A549 (cell line): ENCODE measurements around the gene ZNF296. TPM values are rescaled to one million over a fixed set of nuclear protein-coding genes. Genes with fewer than 3 reads are reported as not detected.

Experiments
- ATAC-seq, 2 experiments: fragments of 200-7000 bp in 1 of 2; fragments of >200 bp in 1 of 2; cut with Nextera tagmentation in 1 of 2; cut with Tn5 transposase in 1 of 2; 3 replicates each; pipeline versions ENCODE4 v1.8.0 to v1.9.1; 2018 to 2020; ENCODE audit warnings: mild to moderate bottlenecking in 1 of 2, moderate library complexity in 1 of 2
- CTCF ChIA-PET: fragments of 300-600 bp; sonication (Branson Sonifier 250); formaldehyde crosslinking; extraction: SDS; loops from one replicate; lab custom pipeline; 2021; ENCODE audit warnings: antibody characterized with exemption, inconsistent platforms; lab: Yijun Ruan, JAX
- POLR2A ChIA-PET: fragments of 350-600 bp; formaldehyde crosslinking; extraction: SDS; loops from one replicate; lab custom pipeline; 2021; ENCODE audit warnings: antibody characterized with exemption, inconsistent platforms; lab: Yijun Ruan, JAX
- DNase-seq, 2 experiments: peaks; one replicate each; pipeline versions ENCODE4 v3.0.0 to v3.0.0-alpha.2; 2011 to 2016; ENCODE audit warnings: low read depth in 1 of 2, low spot score in 1 of 2
- FAIRE-seq: peaks from 2 replicates; lab custom pipeline; 2011; peaks lifted over from hg19 to GRCh38; lab: Jason Lieb, UNC
- H3K27ac ChIP-seq, 2 experiments: fragments of >200 bp; sonication (Bioruptor Twin); formaldehyde crosslinking; 3 replicates each; pipeline ENCODE4 v1.5.1; 2016 to 2017
- H3K4me1 ChIP-seq: fragments of >200 bp; sonication (Bioruptor Twin); formaldehyde crosslinking; 3 replicates; pipeline ENCODE4 v1.6.1; 2016
- H3K4me2 ChIP-seq: fragments of >200 bp; sonication (Bioruptor Twin); formaldehyde crosslinking; 3 replicates; pipeline ENCODE4 v1.6.1; 2016
- H3K4me3 ChIP-seq: fragments of >200 bp; sonication (Bioruptor Twin); formaldehyde crosslinking; 3 replicates; pipeline ENCODE4 v1.5.1; 2016
- H3K9me3 ChIP-seq: fragments of >200 bp; sonication (Bioruptor Twin); formaldehyde crosslinking; 3 replicates; pipeline ENCODE4 v1.6.1; 2016
- CBX2 ChIP-seq: fragments of 200-600 bp; sonication (generic); IDR thresholded peaks from 2 replicates; pipeline ENCODE4 v1.6.1; 2016; ENCODE audit warnings: low read depth, mild to moderate bottlenecking, borderline replicate concordance
- CBX8 ChIP-seq: fragments of 200-600 bp; sonication (generic); IDR thresholded peaks from 2 replicates; pipeline ENCODE4 v1.6.1; 2016
- CEBPB ChIP-seq, 2 experiments: fragments of >200 bp in 1 of 2; sonication (Bioruptor Twin) in 1 of 2; formaldehyde crosslinking in 1 of 2; IDR thresholded peaks; 2 replicates each; pipeline ENCODE4 v1.6.1; 2012 to 2016
- CHD2 ChIP-seq: fragments of 150-350 bp; IDR thresholded peaks from 2 replicates; pipeline ENCODE4 v1.6.1; 2014; ENCODE audit warnings: low read length; ENCODE audit not compliant: partially characterized antibody
- CHD4 ChIP-seq: fragments of 200-600 bp; sonication (generic); IDR thresholded peaks from 2 replicates; pipeline ENCODE4 v1.6.1; 2016; ENCODE audit warnings: antibody characterized with exemption, mild to moderate bottlenecking, borderline replicate concordance
- EHMT2 ChIP-seq: fragments of 200-600 bp; sonication (generic); IDR thresholded peaks from 2 replicates; pipeline ENCODE4 v1.6.1; 2016; ENCODE audit warnings: antibody characterized with exemption, low read depth, mild to moderate bottlenecking, moderate library complexity
- EP300 ChIP-seq, 2 experiments: fragments of >200 bp; sonication (Bioruptor Twin); formaldehyde crosslinking; IDR thresholded peaks; 2 replicates in 1 of 2; 3 replicates in 1 of 2; pipeline ENCODE4 v1.6.1; 2016 to 2017
- FOSL2 ChIP-seq, 2 experiments: fragments of 450-650 bp in 1 of 2; fragments of >200 bp in 1 of 2; sonication (Bioruptor Twin) in 1 of 2; formaldehyde crosslinking; IDR thresholded peaks; 2 replicates each; pipeline versions ENCODE4 v1.5.0 to v1.6.1; 2016 to 2020; ENCODE audit warnings: mild to moderate bottlenecking in 1 of 2, moderate library complexity in 1 of 2
- GATA3 ChIP-seq: IDR thresholded peaks from 2 replicates; pipeline ENCODE4 v1.6.1; 2012; ENCODE audit warnings: borderline replicate concordance
- HEYL ChIP-seq: fragments of 250-450 bp; sonication (Bioruptor Pico); IDR thresholded peaks from 2 replicates; pipeline ENCODE4 v1.8.0; 2021; ENCODE audit warnings: mild to moderate bottlenecking, moderate library complexity
- HOXB5 ChIP-seq: fragments of 250-450 bp; sonication (Bioruptor Pico); IDR thresholded peaks from 2 replicates; pipeline ENCODE4 v1.5.0; 2020; ENCODE audit warnings: mild to moderate bottlenecking, moderate library complexity
- JUN ChIP-seq, 2 experiments: fragments of >200 bp; sonication (Bioruptor Twin); formaldehyde crosslinking; IDR thresholded peaks; 2 replicates in 1 of 2; 3 replicates in 1 of 2; pipeline ENCODE4 v1.6.1; 2016 to 2017
- KDM1A ChIP-seq: fragments of 200-600 bp; sonication (generic); IDR thresholded peaks from 2 replicates; pipeline ENCODE4 v1.6.1; 2016; ENCODE audit warnings: low read depth, mild to moderate bottlenecking
- KDM5A ChIP-seq: fragments of 200-600 bp; sonication (generic); IDR thresholded peaks from 2 replicates; pipeline ENCODE4 v1.6.1; 2016; ENCODE audit warnings: antibody characterized with exemption, mild to moderate bottlenecking
- MAZ ChIP-seq: fragments of 150-350 bp; IDR thresholded peaks from 2 replicates; pipeline ENCODE4 v1.6.1; 2014; ENCODE audit warnings: antibody characterized with exemption, low read depth, low read length, borderline replicate concordance
- NPAS2 ChIP-seq: fragments of 250-450 bp; sonication (Bioruptor Pico); IDR thresholded peaks from 2 replicates; pipeline ENCODE4 v1.8.0; 2022; ENCODE audit warnings: mild to moderate bottlenecking, moderate library complexity, borderline replicate concordance
- NR3C1 ChIP-seq: fragments of >200 bp; sonication (Bioruptor Twin); formaldehyde crosslinking; IDR thresholded peaks from 3 replicates; pipeline ENCODE4 v1.6.1; 2017
- POLR2A ChIP-seq: IDR thresholded peaks from 2 replicates; pipeline ENCODE4 v1.6.1; 2012; ENCODE audit warnings: mild to moderate bottlenecking, low read length
- RAD21 ChIP-seq, 2 experiments: fragments of >200 bp in 1 of 2; sonication (Bioruptor Twin) in 1 of 2; formaldehyde crosslinking in 1 of 2; IDR thresholded peaks in 1 of 2; conservative IDR thresholded peaks in 1 of 2; 2 replicates in 1 of 2; 3 replicates in 1 of 2; pipeline ENCODE4 v1.6.1; 2012 to 2018; ENCODE audit warnings: inconsistent platforms in 1 of 2
- RARB ChIP-seq: fragments of 250-450 bp; sonication (Bioruptor Pico); IDR thresholded peaks from 2 replicates; pipeline ENCODE4 v1.8.0; 2021; ENCODE audit warnings: mild to moderate bottlenecking, moderate library complexity
- RCOR1 ChIP-seq: fragments of 150-350 bp; IDR thresholded peaks from 2 replicates; pipeline ENCODE4 v1.6.1; 2014; ENCODE audit warnings: antibody characterized with exemption, low read length, low read depth
- RFX5 ChIP-seq: fragments of 450-650 bp; IDR thresholded peaks from 2 replicates; pipeline ENCODE4 v1.7.1; 2014; ENCODE audit warnings: antibody characterized with exemption, mild to moderate bottlenecking, moderate library complexity
- ZFP36 ChIP-seq: fragments of 450-650 bp; IDR thresholded peaks from 2 replicates; pipeline ENCODE4 v1.6.1; 2014; ENCODE audit warnings: borderline replicate concordance; ENCODE audit not compliant: partially characterized antibody
- ZNF302 ChIP-seq: fragments of 250-450 bp; sonication (Bioruptor Pico); IDR thresholded peaks from 2 replicates; pipeline ENCODE4 v1.9.0; 2021; ENCODE audit warnings: inconsistent platforms, mild to moderate bottlenecking, moderate library complexity
- whole genome bisulfite sequencing: methylation state at CpG from one replicate; pipeline ENCODE4 v1.1.6; 2017; ENCODE audit errors: missing lambda C conversion rate; 5-methylcytosine and 5-hydroxymethylcytosine counted together
- polyA plus RNA-seq, 4 experiments: library from polyadenylated mRNA; depleted of rRNA in 3 of 4; stranded (reverse); fragments of >200 nt; fragmentation: RNase III in 1 of 4; extraction: RNeasy Plus Mini Kit Qiagen cat#74134 plus additional on column Dnase treatment in 1 of 4; gene quantifications; 2 replicates in 3 of 4; 3 replicates in 1 of 4; pipeline ENCODE4 v1.2.3, GENCODE V29; 2011 to 2017
- TF ChIP-seq, protein P1 (sequence below): fragments of 150-350 bp; IDR thresholded peaks from 2 replicates; pipeline ENCODE4 v1.6.1; 2014; ENCODE audit warnings: low read depth, mild to moderate bottlenecking, low read length
- TF ChIP-seq, protein P2 (sequence below): IDR thresholded peaks from 2 replicates; pipeline ENCODE4 v1.6.1; 2012; ENCODE audit warnings: low read depth, borderline replicate concordance
- TF ChIP-seq, protein P3 (sequence below): IDR thresholded peaks from 2 replicates; pipeline ENCODE4 v1.6.1; 2012
- TF ChIP-seq, protein P4 (sequence below): IDR thresholded peaks from 2 replicates; pipeline ENCODE4 v1.6.1; 2012
- TF ChIP-seq, protein P5 (sequence below): fragments of 450-650 bp; IDR thresholded peaks from 2 replicates; pipeline ENCODE4 v1.6.1; 2014; ENCODE audit warnings: antibody characterized with exemption

ZNF296 gene
- polyA plus RNA-seq, 2 of the 4 experiments (the other 2 are of a cell fraction): 0.34 to 2.7 TPM

DNA sequence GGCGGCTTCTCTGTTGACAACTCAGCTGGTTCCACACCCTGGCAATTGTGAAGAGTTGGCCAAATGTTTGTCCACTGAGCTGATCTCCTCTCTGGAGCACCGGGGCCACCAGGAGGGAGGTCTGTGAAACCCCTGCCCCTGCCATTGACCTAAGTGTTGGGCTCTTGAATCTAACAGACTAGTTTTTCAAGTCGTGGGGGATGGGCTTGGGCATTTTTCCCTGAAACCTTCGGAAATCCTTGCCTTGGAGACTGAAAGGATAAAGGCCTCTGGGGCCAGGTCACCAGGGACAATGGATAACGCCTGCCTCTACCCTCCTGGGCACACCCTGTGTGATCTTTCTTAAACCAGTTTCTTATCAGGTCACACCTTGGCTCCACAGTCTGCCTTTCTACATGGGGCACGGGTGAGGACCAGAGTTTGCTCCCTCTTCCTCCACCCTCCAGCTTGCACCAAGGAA, 3.7 kb upstream of the ZNF296 start:
- Histone ChIP-seq H3K4me3 (peak overlapping the region; percentile 96), H3K4me1 (peaks cover 26% of the 10 kb centered on the region), H3K9me3 (no peaks in the 10 kb centered on the region), H3K27ac (peak overlapping the region; percentile 91 to 95), H3K4me2 (peak overlapping the region; percentile 92)
- TF ChIP-seq CBX2 (no peak), RARB (CRISPR knock-in tag) (no peak), JUN (IDR thresholded peaks at IDR 0.05) (no peak), RFX5 (no peak), ZFP36 (no peak), EP300 (IDR thresholded peaks at IDR 0.05) (no peak), KDM5A (no peak), FOSL2 (IDR thresholded peaks at IDR 0.05) (no peak), FOSL2 (CRISPR knock-in tag; IDR thresholded peaks at IDR 0.05) (no peak), RCOR1 (no peak), RAD21 (conservative IDR thresholded peaks at IDR 0.05 in 1 of 2, IDR thresholded peaks at IDR 0.05 in 1 of 2) (no peak), CHD4 (no peak), EHMT2 (no peak), KDM1A (no peak), MAZ (no peak)
- TF ChIP-seq, protein P1, sequence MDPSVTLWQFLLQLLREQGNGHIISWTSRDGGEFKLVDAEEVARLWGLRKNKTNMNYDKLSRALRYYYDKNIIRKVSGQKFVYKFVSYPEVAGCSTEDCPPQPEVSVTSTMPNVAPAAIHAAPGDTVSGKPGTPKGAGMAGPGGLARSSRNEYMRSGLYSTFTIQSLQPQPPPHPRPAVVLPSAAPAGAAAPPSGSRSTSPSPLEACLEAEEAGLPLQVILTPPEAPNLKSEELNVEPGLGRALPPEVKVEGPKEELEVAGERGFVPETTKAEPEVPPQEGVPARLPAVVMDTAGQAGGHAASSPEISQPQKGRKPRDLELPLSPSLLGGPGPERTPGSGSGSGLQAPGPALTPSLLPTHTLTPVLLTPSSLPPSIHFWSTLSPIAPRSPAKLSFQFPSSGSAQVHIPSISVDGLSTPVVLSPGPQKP: no peak
- TF ChIP-seq, protein P2, sequence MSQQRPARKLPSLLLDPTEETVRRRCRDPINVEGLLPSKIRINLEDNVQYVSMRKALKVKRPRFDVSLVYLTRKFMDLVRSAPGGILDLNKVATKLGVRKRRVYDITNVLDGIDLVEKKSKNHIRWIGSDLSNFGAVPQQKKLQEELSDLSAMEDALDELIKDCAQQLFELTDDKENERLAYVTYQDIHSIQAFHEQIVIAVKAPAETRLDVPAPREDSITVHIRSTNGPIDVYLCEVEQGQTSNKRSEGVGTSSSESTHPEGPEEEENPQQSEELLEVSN: no peak
- FAIRE-seq: no peak
- ChIA-PET POLR2A (interaction anchor here (0.6 to 2.8 kb wide), 5 partner anchors 10 to 87 kb away, joined by 3 to 22 read pairs (median 4); partner anchors contain the start of gene PPP1R37), CTCF (interaction anchor here (0.6 to 7.7 kb wide), 6 partner anchors 13 to 138 kb away, joined by 3 to 56 read pairs (median 4); partner anchors contain the start of gene PPP1R37)
- 8% methylated on average over 6 of the region's 6 CpGs for whole genome bisulfite sequencing
- ATAC-seq: no peak
- DNase-seq: no peak

DNA sequence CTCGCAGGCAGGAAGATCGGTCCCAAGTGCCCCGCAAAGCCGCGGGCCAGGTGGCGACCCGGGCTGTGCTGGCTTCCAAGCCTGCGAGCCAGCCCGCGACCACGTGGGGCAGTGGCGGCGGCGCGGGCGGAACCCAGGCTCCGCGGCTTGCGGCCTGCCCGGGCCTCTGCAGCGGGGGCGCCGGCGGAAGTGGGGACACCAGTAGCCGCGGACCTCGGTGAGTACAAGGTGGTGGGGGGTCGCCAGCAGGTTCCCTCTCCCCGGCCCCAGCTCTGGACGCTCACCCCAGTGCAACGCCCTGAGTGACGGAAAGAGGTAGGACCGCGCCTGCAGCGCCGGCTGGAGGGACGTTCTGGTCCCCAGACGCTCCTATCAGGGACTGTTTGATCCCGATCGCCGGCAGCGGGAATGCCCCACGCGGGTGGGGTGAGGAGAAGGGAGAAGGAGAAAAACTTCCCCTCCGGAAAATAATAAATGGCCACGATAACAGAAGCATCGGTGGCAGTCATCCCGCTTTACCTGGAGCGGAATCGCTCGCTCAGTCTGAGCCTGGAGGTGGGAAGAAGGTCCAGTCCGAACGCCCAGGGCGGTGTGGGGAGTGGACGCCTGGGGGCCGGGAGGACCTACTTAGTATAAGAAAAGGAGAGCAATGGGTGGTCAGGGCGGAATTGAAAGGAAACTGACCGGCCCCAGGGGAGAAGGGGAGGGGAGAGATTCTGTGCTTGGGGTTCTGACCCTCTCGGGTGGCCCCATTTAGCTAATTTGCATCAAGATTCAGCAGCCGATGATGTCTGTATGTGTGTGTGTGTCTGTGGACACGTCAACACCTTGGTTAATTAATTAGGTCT, 3.0 kb upstream of the ZNF296 start, which contains the start of gene GEMIN7:
Gene GEMIN7, plus strand, starts transcription at position 198 of the 848 bp plus-strand sequence. CDS start 10,855 bp downstream, outside the sequence.
- CTCF ChIA-PET: interaction anchor here (0.6 to 7.7 kb wide), 8 partner anchors 13 to 138 kb away, joined by 3 to 56 read pairs (median 4); partner anchors contain the start of gene PPP1R37
- peak; percentile 83 to 88 for DNase-seq
- H3K9me3 ChIP-seq: no peaks in the 10 kb centered on the region
- peak within 1 kb of the TSS; percentile 91 to 95 for H3K27ac ChIP-seq
- FAIRE-seq: no peak
- H3K4me3 ChIP-seq: peak within 1 kb of the TSS; percentile 96
- peaks cover 31% of the 10 kb centered on the region for H3K4me1 ChIP-seq
- ATAC-seq: peak; percentile 66 to 80
- POLR2A ChIA-PET: interaction anchor here (0.5 to 2.8 kb wide), 10 partner anchors 9 to 114 kb away, joined by 3 to 22 read pairs (median 4); partner anchors contain the start of genes BLOC1S3, PPP1R37 and TRAPPC6A
- H3K4me2 ChIP-seq: peak within 1 kb of the TSS; percentile 92
- WGBS: under 1% methylated on average over 43 of the region's 61 CpGs
- TF ChIP-seq, protein P3, sequence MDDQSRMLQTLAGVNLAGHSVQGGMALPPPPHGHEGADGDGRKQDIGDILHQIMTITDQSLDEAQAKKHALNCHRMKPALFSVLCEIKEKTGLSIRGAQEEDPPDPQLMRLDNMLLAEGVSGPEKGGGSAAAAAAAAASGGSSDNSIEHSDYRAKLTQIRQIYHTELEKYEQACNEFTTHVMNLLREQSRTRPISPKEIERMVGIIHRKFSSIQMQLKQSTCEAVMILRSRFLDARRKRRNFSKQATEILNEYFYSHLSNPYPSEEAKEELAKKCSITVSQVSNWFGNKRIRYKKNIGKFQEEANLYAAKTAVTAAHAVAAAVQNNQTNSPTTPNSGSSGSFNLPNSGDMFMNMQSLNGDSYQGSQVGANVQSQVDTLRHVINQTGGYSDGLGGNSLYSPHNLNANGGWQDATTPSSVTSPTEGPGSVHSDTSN: peak; percentile 51
- TF ChIP-seq HEYL (CRISPR knock-in tag) (no peak), ZNF302 (no peak), GATA3 (peak; percentile 35; the same call in 1 of the 2 replicates), EP300 (IDR thresholded peaks at IDR 0.05) (peak in 1 of 2 experiments; percentile 24; a peak in 1 of 5 replicates), FOSL2 (IDR thresholded peaks at IDR 0.05) (no peak), FOSL2 (CRISPR knock-in tag; IDR thresholded peaks at IDR 0.05) (peak; percentile 73), CEBPB (IDR thresholded peaks at IDR 0.05) (peak in 1 of 2 experiments; percentile 43; a peak in 1 of 4 replicates), KDM1A (no peak), POLR2A (peak; percentile 85), RARB (CRISPR knock-in tag) (no peak), HOXB5 (CRISPR knock-in tag) (peak; percentile 82), CBX8 (no peak), NPAS2 (peak; percentile 68; the same call in 1 of the 2 replicates), CHD2 (no peak), ZFP36 (no peak), NR3C1 (no peak)
- TF ChIP-seq, protein P1: no peak
- TF ChIP-seq, protein P4, sequence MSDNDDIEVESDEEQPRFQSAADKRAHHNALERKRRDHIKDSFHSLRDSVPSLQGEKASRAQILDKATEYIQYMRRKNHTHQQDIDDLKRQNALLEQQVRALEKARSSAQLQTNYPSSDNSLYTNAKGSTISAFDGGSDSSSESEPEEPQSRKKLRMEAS: peak; percentile 100
- TF ChIP-seq, protein P5, sequence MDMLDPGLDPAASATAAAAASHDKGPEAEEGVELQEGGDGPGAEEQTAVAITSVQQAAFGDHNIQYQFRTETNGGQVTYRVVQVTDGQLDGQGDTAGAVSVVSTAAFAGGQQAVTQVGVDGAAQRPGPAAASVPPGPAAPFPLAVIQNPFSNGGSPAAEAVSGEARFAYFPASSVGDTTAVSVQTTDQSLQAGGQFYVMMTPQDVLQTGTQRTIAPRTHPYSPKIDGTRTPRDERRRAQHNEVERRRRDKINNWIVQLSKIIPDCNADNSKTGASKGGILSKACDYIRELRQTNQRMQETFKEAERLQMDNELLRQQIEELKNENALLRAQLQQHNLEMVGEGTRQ: peak; percentile 73
- TF ChIP-seq, protein P2: peak; percentile 92
